GM12873 (cell line): ENCODE results near the gene OBSCN.

Source experiments
- TF ChIP-seq, protein P1 (sequence below): IDR thresholded peaks from 2 replicates; pipeline ENCODE4 v1.5.1; 2012; ENCODE audit warnings: low read depth, mild to moderate bottlenecking, moderate library complexity, low read length, control low read depth; ENCODE audit not compliant: insufficient read depth; ENCODE audit errors: missing control alignments

Gene OBSCN

DNA sequence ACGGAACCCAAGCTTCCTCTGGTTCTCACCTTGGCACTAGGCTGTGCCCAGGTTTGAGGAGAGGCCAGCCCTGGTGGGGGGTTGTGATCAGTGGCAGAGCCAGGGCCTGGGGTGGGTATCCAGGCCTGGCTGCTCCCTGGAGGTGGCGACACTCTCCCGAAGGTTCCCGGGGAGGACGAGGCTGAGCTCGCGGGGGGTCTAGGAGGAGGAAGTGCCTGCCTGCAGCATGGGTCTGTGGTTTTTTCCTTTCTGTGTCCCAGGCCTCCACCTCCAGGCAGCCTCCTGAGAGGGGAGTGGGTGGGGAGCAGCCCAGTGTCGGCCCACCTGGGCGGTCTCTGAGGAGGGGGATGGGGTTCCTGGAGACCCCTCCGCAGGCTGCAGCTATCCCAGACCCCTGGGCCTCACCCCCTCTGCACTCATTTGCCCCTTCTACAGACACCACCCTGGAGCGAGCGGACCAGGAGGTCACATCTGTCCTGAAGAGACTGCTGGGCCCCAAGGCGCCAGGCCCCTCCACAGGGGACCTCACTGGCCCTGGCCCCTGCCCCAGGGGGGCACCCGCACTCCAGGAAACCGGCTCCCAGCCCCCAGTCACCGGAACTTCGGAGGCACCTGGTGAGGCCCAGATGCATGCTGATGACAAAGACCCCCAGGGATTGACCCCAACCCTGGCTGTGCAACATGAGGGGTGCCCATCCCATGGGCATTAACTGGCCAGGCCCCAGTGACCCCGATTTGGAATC, 154.5 kb downstream of the OBSCN start:
- TF ChIP-seq, protein P1, sequence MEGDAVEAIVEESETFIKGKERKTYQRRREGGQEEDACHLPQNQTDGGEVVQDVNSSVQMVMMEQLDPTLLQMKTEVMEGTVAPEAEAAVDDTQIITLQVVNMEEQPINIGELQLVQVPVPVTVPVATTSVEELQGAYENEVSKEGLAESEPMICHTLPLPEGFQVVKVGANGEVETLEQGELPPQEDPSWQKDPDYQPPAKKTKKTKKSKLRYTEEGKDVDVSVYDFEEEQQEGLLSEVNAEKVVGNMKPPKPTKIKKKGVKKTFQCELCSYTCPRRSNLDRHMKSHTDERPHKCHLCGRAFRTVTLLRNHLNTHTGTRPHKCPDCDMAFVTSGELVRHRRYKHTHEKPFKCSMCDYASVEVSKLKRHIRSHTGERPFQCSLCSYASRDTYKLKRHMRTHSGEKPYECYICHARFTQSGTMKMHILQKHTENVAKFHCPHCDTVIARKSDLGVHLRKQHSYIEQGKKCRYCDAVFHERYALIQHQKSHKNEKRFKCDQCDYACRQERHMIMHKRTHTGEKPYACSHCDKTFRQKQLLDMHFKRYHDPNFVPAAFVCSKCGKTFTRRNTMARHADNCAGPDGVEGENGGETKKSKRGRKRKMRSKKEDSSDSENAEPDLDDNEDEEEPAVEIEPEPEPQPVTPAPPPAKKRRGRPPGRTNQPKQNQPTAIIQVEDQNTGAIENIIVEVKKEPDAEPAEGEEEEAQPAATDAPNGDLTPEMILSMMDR: no peak

DNA sequence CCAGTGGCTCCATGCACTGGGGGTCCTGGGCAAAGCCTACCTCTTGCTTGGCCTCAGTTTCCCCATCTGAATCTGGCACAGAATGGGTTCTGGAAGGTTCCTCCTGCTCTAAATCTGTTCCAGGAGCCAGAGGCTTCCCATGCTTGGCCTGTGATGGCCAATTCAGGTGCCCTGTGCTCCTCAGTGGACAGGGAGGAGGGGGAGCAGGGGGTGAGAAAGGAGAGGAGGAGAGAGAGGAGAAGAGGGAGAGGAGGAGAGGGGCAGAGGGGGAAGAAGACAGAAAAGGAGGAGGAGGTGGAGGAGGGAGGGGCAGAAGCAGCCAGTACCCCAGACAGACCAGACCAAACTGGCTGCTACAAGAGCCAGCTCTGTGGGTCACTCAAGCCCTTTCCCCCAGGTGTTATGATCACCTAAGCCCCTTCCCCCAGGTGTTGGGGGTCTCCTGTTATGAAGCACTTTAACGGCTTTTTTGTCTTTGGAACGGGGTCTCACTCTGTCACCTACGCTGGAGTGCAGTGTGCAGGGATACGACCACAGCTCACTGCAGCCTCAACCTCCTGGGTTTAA, 155.1 kb downstream of the OBSCN start:
- TF ChIP-seq, protein P1: no peak

DNA sequence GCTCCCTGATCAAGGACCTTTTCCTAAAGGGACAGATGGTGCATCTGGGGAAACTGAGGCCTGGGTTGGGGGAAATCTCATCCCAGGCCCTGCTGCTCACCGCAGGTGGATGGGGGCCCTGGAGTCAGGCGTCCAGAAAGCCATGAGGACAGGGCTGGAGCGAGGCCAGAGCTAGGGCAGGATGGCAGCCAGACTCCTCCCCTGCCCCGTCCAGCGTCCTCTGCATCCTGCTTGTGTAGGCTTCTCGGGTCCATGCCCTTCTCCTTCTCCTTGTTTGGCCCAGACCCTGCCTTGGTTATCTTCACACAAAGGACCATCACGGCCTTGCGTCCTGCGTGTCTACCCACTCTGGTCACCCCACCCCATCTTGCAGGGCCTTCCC, 155.8 kb downstream of the OBSCN start:
- TF ChIP-seq, protein P1: no peak

DNA sequence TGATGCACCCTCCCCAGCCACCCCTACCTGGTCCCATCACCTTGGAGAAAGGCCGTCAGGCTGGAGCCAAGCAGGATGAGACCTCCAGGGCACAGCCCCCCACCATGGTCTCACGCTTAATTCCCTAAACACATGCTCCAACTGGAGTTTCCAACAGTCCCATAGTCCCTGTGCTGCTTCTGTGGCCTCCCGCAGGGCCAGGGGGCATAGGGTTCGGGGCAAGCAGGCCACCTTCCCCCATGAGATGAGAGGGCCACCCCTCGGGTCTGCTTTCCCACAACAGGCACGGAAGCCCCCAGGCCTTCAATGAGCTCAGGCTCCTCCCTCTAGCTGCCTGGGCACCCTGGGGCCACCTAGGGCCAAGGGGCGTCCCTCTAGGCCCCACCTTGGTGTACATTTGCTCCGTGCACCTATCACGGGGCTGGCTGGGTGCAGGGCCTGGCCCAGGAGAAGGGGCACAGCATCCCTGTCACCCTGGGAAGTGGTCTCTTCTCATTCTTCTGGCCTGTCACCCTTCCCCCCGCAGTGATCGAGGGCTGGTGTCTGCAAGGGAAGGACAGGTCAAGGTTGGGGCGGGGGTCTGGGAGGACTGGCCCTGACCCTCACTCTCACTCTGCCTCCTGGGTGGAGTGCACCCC, 156.3 kb downstream of the OBSCN start:
- TF ChIP-seq, protein P1: no peak

DNA sequence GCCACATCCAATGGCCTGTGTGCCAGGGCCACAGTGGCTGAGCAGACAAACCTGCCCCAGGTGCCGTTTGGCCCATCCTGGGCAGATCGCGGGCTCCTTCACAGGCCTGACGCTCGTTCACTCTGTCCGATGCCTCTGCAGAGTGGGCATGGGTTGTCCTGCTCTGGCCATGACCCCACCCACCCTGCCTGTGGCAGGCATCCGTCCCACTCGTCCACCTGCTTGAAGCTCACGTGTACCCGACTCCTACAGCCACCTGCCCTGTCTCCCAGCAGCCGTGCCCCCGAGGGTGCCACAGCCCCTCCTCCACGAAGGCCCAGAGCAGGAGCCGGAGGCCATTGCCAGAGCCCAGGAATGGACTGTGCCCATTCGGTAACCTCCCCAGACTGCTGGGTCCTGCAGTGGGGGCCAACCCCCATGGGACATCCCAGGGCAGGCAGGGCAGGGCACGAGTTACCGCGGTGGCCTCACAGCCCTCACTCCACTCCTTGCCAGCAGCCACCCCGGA, 156.9 kb downstream of the OBSCN start:
- TF ChIP-seq, protein P1: no peak

DNA sequence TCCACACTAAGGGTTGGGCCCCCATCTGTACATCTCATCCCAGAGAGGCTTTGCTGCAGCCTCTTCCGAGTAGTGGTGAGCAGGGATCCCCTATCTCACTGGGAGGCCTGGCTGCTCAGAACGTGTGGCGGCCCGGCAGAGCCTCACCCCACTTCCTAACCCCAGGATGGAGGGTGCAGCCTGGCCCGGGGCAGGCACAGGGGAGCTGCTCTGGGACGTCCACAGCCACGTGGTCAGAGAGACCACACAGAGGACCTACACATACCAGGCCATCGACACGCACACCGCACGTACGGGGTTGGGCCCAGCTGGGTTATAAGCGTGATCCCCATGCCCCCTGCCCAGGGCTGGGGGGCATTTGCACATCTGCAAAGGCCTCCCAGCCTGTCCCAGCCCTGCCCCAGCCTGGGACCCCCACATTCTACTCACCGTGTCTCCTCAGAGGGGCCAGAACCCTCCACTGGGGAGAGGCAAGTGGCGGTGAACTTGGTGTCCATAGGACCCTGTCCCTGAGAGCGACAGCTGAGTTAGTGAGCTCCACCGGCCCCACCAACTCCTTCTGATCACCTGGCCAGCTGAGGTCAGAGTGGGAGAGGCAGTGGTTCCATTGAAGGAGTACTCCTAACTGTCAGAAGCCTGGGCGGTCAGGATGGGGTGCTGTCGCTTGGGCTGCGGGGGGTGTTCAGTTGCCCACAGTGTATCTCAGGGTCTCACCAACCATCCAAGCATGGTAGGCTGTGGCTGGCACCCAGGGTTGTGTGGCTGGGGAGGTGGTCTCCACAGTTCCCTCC, 157.6 kb downstream of the OBSCN start:
- TF ChIP-seq, protein P1: no peak
